ENCODE results near the gene LNPEP.

LNPEP gene

DNA sequence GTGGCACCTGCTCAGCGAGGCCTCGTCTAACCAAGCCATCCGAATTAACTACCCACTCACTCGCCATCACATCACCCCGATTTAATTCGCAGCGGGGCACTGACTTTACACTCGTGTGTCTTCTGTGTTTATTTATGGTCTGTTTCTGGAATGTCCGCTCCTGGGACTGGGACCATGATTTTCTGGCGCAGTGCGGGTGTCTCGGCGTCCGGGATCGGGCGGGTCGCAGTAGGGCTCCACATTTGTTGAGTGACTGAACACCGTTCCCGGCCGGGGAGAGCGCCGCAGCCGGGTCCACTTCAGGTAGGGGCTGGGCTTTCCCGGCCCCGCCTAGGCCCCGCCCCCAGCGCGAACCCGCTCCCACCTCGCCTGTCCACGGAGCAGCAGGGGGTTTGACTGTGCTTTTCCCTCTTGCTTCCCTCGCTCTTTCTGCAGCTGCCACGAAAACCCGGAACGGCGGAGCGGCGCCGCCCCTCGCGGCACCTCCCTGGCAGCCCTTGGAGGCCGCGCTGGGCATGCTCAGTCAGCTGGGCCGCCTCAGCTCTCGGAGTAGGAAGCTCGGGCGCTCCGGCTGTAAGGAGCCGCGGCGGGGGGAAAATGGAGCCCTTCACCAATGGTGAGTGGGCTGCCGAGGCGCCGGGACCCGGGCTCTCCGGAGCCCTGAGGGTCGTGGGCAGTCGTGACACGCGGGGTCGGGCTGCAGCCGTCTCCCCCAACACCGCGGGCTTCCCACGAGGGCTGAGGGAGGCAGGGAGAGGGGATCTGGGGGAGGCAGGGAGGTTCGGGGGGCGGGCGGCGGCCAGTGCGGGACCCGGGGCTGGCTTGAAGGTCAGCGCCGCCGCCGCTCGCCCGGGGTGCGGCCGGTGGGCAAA, at the start of gene LNPEP:
Gene LNPEP, plus strand, starts transcription at position 522 of the 872 bp plus-strand sequence. Its CDS starts 76 bp downstream, at position 598.
- peak; percentile 90 for DNase-seq

DNA sequence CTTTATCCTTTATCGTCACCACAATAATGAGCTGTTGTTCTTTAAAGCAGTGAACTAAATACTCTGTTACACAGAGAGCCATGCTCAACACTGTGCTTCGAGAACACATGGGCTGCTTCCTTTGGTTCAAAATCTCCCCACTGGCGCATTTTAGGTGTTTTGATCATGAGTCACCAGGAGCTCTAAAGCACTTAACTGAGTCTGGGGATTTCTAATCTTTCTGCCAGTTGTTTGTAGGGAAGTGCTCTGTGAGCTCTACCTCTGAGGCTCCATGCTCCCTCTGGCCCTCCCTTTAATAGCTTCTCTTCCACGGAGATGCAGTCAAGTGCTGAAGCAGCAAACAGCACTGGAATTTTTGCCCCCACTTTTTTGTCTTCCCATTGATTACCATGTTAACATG, 42.5 kb upstream of the LNPEP start:
- DNase-seq: no peak

DNA sequence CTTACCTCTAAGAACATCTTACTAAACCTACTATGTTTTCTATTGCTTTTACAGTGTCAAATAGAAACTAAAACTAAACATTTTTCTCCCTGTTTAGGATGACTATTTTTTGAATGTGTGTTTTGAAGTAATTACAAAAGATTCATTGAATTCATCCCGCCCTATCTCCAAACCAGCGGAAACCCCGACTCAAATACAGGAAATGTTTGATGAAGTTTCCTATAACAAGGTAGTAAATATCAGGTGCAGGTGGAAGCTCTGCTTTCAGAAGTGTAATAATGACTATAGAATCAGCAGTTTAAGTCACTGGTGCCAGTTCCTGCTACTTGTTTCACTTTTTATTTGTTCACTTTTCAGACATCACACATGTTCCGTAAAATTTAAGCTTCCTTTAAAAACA, 39.6 kb upstream of the LNPEP start:
- DNase-seq: no peak

DNA sequence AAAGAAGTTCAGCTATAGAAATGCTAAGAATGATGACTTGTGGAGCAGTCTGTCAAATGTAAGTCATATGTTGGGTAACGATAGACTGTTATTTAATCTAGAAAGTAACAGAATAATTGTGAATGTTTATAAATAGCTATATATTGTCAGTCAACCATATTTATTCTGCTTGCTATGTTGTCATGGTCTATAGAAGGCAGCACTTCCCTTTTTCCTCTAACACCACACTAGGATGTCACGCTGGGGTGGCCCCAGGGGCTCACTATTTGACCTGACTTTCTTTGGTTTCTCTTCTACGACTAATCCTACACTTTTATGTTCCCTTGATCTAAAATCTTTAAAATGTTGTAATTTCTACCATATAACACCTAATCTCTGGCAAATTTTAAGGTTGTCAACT, 39.1 kb upstream of the LNPEP start:
- DNase-seq: no peak

DNA sequence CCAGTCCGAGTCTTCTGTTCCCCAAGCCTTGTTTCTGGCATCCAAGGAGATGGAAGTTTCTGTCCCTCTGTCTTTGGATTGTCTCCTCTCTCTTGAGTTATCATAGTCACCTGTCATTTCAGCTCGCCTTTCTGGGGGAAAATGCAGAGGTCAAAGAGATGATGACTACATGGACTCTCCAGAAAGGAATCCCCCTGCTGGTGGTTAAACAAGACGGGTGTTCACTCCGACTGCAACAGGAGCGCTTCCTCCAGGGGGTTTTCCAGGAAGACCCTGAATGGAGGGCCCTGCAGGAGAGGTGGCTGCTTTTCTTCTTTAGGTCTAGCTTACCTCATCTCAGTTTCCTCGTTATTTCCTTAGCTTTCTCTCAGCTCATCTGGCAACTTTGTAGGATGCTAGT, 34.5 kb upstream of the LNPEP start:
- no peak for DNase-seq

DNA sequence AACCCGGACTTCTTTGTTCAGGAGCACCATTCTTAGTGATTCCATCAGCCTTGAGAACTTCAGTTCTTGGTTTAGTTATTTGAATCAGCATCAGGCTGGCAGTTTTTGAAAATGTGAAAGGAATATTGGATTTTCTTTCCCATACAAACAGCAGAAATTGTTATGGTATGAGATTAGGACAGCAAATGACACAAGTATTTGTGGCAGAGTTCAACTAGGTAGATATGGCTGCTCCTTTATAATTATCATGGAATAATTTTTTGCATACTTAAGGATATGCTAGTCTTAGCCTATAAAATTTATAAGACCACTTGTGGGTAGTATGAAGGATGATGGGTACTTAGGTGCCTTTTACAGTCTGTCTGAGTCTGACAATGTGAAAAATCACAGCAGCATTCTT, 34.0 kb upstream of the LNPEP start:
- DNase-seq: no peak

DNA sequence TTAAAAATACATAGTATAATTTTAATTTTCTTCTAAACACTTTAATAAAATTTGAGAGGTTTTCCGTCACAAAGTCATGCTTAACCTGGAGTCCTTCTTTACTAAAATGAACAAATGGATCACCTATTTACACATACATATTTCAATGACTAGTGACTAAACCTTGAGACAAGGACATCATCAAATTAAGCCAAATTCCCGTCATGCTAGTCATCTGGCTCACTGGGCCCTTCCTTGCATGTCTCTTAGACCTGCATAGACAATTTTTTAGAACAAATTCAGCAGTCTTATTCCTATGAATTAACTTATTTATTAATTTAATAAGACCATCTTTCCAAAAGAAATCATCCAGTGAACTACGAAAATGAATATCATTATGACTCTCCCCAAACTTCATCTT, 33.0 kb upstream of the LNPEP start:
- no peak for DNase-seq

DNA sequence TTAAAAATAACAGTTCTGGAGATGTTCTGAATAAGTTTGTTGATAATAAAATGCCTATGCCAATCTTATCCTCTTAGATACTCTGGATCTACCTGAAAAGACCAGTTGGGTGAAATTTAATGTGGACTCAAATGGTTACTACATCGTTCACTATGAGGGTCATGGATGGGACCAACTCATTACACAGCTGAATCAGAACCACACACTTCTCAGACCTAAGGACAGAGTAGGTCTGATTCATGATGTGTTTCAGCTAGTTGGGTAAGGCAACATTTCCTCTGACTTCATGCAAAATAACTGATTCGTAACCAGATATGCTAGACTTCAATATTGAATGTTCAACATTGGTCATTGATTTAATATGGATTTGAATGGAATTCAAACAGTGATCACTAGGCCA, 32.6 kb upstream of the LNPEP start:
- no peak for DNase-seq

DNA sequence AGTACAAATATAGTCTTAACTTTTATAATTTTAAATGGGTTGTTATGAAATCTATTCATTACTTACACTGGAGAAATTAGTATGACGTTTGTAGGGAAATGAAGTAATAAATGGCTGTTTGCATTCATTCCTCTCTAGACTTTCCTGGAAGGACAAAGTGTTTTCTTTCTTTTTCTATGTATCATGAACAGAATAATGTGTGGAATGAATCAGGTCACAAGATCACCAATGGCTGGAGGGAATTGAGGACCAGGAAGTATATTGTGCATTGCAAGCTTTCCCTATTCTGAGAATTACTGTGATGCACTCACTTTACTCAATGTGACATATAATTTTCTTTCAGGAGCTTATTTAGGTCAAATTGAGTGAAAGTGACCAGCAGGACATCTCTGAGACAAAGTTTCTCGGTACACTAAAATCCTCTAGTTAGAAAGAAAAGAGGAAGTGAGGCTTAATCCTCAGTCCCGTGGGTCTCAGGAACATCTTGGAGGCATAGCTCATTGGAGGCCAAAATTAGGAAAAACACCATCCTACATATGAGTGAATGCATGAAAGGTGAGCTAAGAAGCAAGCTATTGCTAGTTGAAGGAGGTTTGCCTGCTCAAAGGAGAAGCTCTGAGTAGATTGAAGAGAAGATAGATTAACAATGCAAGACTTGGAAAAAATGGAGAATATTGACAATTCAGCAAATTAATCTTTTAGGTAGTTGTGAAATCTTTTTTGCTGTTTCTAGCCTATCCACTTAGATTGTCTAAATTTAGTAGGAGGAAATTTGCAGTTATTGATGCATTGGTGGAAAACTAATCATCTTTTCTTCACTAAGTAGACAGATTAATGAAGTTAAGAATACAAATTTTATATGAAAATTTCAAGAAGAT, 31.6 kb upstream of the LNPEP start:
- no peak for DNase-seq

DNA sequence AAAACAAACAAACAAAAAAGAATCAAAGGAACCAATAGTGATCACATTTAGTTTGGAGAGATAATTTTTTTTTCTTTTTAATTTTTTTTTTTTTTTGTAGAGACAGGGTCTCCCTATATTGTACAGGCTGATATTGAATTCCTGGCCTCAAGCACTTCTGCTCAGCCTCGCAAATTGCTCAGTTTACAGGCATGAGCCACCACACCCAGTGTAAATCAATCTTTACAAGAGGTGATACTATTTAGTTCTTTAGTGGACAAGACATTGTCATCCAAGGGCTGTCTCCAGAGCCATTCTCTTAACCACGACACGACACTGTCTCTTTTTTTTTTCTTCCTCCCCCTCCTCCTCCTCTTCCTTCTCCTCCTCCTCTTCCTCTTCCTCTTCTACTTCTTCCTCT, 30.0 kb upstream of the LNPEP start:
- no peak for DNase-seq

DNA sequence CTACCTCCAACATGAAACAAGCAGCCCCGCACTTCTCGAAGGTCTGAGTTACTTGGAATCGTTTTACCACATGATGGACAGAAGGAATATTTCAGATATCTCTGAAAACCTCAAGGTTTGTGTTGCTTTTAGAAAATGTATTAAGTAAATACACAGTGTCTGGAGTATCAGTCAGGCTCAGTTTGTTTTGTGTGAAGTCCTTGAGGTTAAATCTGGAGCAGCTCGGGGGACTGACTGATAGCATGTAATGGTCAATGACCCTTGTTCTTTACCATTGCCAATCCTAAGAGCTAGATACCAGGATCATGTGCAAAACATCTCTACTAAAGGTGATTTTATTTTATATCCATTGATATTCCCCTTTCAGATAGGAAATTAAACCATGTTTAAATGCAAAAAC, 26.9 kb upstream of the LNPEP start:
- DNase-seq: no peak

DNA sequence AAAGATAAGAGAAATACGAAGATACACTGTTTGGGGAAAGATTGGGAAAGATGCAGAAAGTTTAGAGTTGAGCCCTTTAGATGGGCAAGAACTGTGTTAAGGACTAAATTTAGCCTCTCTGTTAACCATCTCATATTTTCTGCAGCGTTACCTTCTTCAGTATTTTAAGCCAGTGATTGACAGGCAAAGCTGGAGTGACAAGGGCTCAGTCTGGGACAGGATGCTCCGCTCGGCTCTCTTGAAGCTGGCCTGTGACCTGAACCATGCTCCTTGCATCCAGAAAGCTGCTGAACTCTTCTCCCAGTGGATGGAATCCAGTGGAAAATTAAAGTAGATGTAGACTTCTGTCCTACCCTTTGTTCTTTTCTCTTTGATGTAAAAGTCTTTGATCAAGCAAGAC, 26.4 kb upstream of the LNPEP start:
- DNase-seq: no peak

DNA sequence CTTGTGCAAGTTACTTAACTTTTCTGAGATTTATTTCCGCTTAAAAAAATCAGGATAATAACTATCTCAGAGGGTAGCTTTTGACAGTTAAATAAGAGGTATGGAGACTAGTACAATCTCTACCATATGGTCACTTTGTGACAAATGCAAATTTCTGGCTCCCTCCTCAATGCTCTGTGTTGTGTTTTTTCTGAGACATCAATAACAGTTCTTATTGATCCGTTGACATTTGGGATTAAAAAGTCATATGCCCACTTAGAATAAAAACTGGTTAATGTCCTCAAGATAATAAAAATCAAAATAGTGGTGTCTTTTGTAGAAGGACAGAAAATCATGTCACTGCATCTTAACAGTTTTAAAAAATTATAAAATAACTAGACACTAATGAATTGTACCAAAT, 24.7 kb upstream of the LNPEP start:
- no peak for DNase-seq

DNA sequence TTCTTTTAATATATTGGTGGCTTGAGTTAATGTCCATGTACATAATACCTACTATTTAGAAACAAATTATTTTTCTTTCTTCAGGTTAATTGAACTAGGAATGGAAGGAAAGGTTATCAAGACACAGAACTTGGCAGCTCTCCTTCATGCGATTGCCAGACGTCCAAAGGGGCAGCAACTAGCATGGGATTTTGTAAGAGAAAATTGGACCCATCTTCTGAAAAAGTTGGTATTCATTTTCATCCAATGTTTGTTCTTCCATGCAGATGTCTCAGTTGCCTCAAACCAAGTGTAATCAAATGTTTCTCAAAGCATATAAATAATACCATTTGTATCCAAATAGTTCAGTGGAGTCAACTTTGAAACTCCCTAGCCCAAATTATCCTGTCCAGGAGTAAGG, 22.6 kb upstream of the LNPEP start:
- DNase-seq: peak; percentile 14

DNA sequence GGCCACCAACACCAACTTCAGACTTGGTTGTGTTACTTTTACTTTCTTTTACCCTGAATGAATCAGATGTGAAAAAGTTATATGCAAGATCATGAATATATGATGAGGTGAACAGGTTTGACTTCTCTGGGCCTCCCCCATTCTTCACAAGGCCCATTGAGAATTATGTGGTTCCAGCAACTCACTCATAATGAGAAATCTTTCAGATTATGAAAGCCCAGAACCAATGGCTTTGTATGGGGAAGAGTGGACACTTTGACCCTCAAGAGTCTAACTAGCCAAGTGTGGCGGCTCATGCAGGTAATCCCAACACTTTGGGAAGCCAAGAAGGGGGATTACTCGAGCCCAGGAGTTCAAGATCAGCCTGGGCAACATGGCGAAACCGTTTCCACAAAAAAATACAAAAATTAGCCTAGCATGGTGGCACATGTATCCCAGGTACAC, 16.1 kb upstream of the LNPEP start:
- DNase-seq: no peak

DNA sequence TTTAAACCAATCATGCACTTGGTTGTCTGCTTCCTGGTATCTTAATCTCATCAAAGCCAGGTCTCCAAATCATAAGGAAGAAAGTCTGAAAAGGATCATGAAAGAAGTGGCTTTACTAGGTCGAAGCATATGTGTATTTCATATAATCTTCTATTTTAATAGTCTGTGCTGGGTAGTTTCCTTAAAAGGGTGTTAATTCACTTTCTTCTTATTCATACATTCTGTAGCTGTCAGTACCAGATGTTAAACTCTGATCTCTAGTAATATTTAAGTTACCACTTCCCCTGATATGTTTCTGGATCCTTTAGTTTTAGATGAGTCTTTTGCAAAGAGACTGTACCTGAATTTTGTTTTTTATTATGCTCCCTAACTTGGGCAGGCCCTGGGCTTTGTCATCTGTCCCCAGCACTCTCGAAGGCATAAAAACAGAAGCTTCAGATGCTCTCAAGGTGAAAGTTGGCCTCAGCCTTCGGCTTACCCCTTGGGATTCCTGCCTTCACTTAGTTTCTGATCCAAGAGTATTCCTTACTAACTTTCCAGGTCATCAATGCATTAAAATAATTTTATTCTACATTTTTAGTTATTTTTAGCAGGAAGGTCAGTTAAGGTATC, 15.0 kb upstream of the LNPEP start:
- DNase-seq: no peak

DNA sequence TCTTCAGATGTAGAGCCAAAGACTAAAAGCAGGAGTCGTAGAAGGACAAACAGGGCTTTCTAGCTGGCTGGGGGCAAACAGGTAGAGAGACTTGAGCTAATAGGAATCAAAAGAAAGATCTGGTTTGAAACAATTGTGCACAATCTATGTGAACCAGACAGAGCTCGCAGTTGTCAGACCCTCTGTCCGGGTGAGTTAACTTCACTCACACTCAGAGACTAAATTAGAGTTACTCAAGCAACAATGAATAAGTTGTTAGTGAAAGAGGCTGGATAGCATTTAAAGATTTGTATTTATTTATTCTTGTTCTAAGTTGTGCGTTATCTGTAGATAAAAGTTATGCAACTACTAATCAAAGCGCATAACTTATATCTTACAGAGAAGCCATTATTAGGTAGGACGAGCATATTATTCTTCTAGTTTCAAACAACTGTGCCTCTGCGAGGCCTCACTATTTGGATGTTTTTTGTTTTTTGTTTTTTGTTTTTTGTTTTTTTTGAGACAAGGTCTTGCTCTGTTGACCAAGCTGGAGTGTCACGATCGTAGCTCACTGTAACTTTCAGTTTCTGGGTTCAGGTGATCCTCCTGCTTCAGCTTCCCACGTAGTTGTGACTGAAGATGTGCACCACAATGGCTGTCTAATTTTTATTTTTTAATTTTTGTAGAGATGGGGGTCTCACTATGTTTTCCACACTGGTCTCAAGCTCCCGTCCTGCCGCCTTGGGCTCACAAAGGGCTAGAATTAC, 13.2 kb upstream of the LNPEP start:
- DNase-seq: no peak

DNA sequence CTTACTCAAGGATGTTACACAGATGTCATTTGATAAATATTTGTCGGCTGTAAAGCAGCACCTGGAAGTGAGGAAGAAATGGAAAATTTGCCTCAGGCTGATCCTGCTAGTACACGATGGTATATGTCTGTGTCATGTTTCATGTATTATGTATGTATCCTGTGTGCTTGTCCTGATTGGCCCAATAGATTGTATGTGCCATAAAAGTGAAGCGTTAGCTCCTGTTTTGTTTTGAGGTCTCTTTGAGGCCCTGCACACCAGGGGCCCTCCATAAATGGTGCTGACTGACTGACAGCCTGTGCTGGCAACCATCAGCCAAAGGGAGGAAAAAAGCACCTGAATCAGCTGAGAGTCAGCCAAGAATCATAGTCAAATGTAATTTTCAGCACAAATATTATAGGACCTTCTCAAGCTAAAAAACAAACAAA, 11.8 kb upstream of the LNPEP start:
- no peak for DNase-seq

DNA sequence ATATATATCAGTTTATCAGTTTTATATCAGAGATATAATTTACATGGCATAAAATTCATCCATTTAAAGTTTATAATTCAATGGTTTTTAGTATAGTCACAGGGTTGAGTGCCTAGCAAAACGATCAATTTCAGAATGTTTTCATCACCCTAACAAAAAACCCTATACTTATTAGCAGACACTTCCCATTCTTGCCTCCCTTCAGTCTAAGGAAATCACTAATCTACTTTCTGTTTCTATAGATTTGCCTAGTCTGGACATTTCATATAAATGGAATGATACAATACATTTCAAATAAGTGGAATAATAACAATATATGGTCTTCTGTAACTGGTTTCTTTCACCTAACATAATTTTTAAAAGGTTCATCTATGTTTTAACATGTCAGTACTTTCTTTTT, 9.6 kb upstream of the LNPEP start:
- no peak for DNase-seq

DNA sequence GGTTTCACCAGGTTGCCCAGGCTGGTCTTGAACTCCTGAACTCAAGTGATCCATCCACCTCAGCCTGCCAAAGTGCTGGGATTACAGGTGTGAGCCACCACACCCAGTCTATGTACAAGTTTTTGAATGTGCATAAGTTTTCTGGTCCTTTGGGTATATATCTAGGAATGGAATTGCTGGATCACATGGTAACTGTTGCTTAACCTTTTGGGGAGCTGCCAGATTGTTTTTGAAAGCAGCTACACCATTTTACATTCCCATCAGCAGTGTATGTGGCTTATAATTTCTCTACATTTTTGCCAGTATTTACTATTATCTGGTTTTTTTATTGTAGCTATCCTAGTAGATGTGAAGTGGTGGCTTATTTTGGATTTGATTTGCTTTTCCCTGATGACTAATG, 8.9 kb upstream of the LNPEP start:
- no peak for DNase-seq

DNA sequence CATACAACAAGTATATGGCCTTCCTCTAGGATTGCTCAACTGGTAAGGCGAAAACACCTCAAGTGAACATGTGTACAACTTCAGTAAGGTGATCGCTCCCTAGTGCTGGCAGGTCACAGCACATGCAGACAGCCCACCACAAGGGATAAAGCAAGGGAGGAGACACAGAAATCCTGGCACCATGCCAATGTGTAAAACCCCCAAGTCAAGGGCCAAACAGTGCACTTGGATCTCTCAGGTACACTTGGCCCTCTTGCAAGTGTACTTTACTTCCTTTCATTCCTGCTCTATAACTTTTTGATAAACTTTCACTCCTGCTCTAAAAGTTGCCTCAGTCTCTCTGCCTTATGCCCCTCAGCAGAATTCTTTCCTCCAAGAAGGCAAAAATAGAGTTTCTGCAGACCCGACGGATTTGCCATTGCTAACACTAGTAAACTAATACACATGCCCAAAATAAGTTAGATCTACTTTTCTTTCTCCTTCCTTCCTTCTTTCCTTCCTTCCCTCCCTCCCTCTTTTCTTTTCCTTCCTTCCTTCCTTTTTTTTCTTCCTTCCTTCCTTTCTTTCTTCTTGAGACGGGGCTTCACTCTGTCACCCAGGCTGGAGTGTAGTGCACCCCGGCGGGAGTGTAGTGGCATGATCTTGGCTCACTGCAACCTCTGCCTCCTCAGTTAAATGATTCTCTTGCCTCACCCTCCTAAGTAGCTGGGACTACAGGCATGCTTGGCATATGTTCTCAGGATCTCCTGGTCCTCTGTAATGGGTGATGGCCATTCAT, 6.8 kb upstream of the LNPEP start:
- DNase-seq: no peak

DNA sequence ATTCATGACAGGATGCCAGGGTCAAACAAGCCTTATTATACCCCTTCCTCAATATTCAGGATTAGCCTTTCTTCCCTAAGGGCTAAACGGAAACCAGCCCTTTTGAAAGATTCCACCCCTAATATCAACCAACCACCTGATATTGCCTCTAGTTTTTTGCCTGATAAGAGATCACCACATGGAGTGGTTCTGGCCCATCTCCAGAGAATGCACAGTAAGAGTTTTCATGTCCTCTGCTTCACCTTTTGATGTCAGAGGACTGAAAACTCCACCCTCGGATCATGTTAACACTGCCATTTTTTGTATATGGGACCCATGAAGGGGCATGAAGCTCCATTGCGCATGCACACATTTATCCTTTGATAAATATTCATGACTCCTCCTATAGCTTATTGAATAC, 5.8 kb upstream of the LNPEP start:
- no peak for DNase-seq
